Activated T-cell treated with anti-CD3 and anti-CD28 coated beads, Interleukin-2, amount 50 U/mL, for 4 hours (primary cell): ENCODE results near the gene FAM83F. TPM values are rescaled to one million over a fixed set of nuclear protein-coding genes. Genes with fewer than 3 reads are reported as not detected.
A peak's percentile ranks its signal among the peaks of the same experiment; 100 is the strongest.

Experiments
- ATAC-seq, 2 donors: fragments of 200-7000 bp; cut with Tn5 transposase; one replicate each; pipeline ENCODE4 v1.10.0; 2021
- DNase-seq: peaks from one replicate; pipeline ENCODE4 v3.0.0-alpha.2; 2020
- H3K27me3 Mint-ChIP-seq: one replicate; pipeline ENCODE4 v1.8.0; 2021; ENCODE audit warnings: low read depth, mixed read lengths
- H3K36me3 Mint-ChIP-seq: one replicate; pipeline ENCODE4 v1.8.0; 2022; ENCODE audit warnings: mixed read lengths; ENCODE audit not compliant: insufficient read depth
- H3K4me1 Mint-ChIP-seq: one replicate; pipeline ENCODE4 v1.8.0; 2021; ENCODE audit warnings: low read depth, mixed read lengths
- H3K4me3 Mint-ChIP-seq: one replicate; pipeline ENCODE4 v1.8.0; 2021; ENCODE audit warnings: mild to moderate bottlenecking, moderate library complexity, mixed read lengths
- H3K9me3 Mint-ChIP-seq: one replicate; pipeline ENCODE4 v1.8.0; 2021; ENCODE audit warnings: mixed read lengths
- total RNA-seq, 3 donors: library from RNA; stranded (reverse); gene quantifications; one replicate each; pipeline ENCODE4 v1.2.1, GENCODE V29; 2021

The FAM83F gene
- total RNA-seq, 3 donors from 2014 or later, result 1.4 to 2.1 (median 2.0) TPM

GRCh38 chr22:40055143-40055883 is 60.6 kb downstream of the FAM83F start:
- ATAC-seq (peak; percentile 90 to 91), DNase-seq (no peak)
- Mint-ChIP-seq H3K9me3 (no peaks in the 10 kb centered on the region), H3K4me3 (peak overlapping the region; percentile 70), H3K36me3 (no peaks in the 10 kb centered on the region), H3K27me3 (no peaks in the 10 kb centered on the region), H3K4me1 (peaks cover 80% of the 10 kb centered on the region)

GRCh38 chr22:40056154-40056553 is 61.4 kb downstream of the FAM83F start:
- peaks cover 74% of the 10 kb centered on the region for H3K4me1 Mint-ChIP-seq
- no peaks in the 10 kb centered on the region for H3K9me3 Mint-ChIP-seq
- DNase-seq, result no peak
- no peaks in the 10 kb centered on the region for H3K27me3 Mint-ChIP-seq
- ATAC-seq, result no peak
- no peaks in the 10 kb centered on the region for H3K36me3 Mint-ChIP-seq
- H3K4me3 Mint-ChIP-seq, result peak overlapping the region; percentile 70

- no peaks in the 10 kb centered on the region for H3K36me3 Mint-ChIP-seq
- ATAC-seq, result no peak
- H3K27me3 Mint-ChIP-seq, result no peaks in the 10 kb centered on the region
- no peak for DNase-seq
- no peak overlapping the region for H3K4me3 Mint-ChIP-seq
- no peaks in the 10 kb centered on the region for H3K9me3 Mint-ChIP-seq
- peaks cover 71% of the 10 kb centered on the region for H3K4me1 Mint-ChIP-seq
Measured at GRCh38 chr22:40056559-40056958, 61.8 kb downstream of the FAM83F start.

GRCh38 chr22:40057652-40058051 is 62.9 kb downstream of the FAM83F start:
- DNase-seq (no peak), ATAC-seq (no peak)
- no peaks in the 10 kb centered on the region for H3K9me3 Mint-ChIP-seq
- H3K4me1 Mint-ChIP-seq, result peaks cover 65% of the 10 kb centered on the region
- H3K27me3 Mint-ChIP-seq, result no peaks in the 10 kb centered on the region
- H3K4me3 Mint-ChIP-seq, result peak overlapping the region; percentile 20
- no peaks in the 10 kb centered on the region for H3K36me3 Mint-ChIP-seq

GRCh38 chr22:40058265-40058664 is 63.5 kb downstream of the FAM83F start:
- peak; percentile 15 for DNase-seq
- H3K4me1 Mint-ChIP-seq, result peaks cover 65% of the 10 kb centered on the region
- ATAC-seq, result peak; percentile 31 to 38

GRCh38 chr22:40065981-40066380 is 71.2 kb downstream of the FAM83F start:
- DNase-seq (no peak), ATAC-seq (no peak)
- H3K36me3 Mint-ChIP-seq, result no peaks in the 10 kb centered on the region
- peaks cover 65% of the 10 kb centered on the region for H3K4me1 Mint-ChIP-seq
- no peaks in the 10 kb centered on the region for H3K27me3 Mint-ChIP-seq
- H3K4me3 Mint-ChIP-seq, result no peak overlapping the region
- no peaks in the 10 kb centered on the region for H3K9me3 Mint-ChIP-seq

More at GRCh38 chr22:40058265-40058664, 63.5 kb downstream of the FAM83F start:
- Mint-ChIP-seq H3K27me3 (no peaks in the 10 kb centered on the region), H3K36me3 (no peaks in the 10 kb centered on the region), H3K4me3 (peak overlapping the region; percentile 1), H3K9me3 (no peaks in the 10 kb centered on the region)

- H3K9me3 Mint-ChIP-seq, result no peaks in the 10 kb centered on the region
- no peak overlapping the region for H3K4me3 Mint-ChIP-seq
- no peaks in the 10 kb centered on the region for H3K36me3 Mint-ChIP-seq
- no peak for DNase-seq
- H3K27me3 Mint-ChIP-seq, result no peaks in the 10 kb centered on the region
- H3K4me1 Mint-ChIP-seq, result peaks cover 75% of the 10 kb centered on the region
- no peak for ATAC-seq
Measured at GRCh38 chr22:40067639-40068038, 72.9 kb downstream of the FAM83F start.

GRCh38 chr22:40070701-40071100 is 75.9 kb downstream of the FAM83F start:
- Mint-ChIP-seq H3K4me1 (peaks cover 67% of the 10 kb centered on the region), H3K27me3 (no peaks in the 10 kb centered on the region), H3K9me3 (no peaks in the 10 kb centered on the region), H3K36me3 (no peaks in the 10 kb centered on the region), H3K4me3 (no peak overlapping the region)
- ATAC-seq (peak in 1 of 2 donors; percentile 56), DNase-seq (no peak)

- Mint-ChIP-seq H3K4me1 (peaks cover 68% of the 10 kb centered on the region), H3K4me3 (no peak overlapping the region), H3K36me3 (no peaks in the 10 kb centered on the region), H3K27me3 (no peaks in the 10 kb centered on the region), H3K9me3 (no peaks in the 10 kb centered on the region)
- no peak for DNase-seq
- no peak for ATAC-seq
Measured at GRCh38 chr22:40071720-40072119, 77.0 kb downstream of the FAM83F start.

- H3K4me1 Mint-ChIP-seq, result peaks cover 49% of the 10 kb centered on the region
- H3K4me3 Mint-ChIP-seq, result peak overlapping the region; percentile 56
Measured at GRCh38 chr22:40076702-40077645, 82.2 kb downstream of the FAM83F start.

GRCh38 chr22:40077646-40078016 is 82.9 kb downstream of the FAM83F start:
- Mint-ChIP-seq H3K4me3 (no peak overlapping the region), H3K27me3 (no peaks in the 10 kb centered on the region), H3K4me1 (peaks cover 47% of the 10 kb centered on the region), H3K9me3 (no peaks in the 10 kb centered on the region), H3K36me3 (peaks cover 2% of the 10 kb centered on the region)
- ATAC-seq (peak in 1 of 2 donors; percentile 10), DNase-seq (no peak)

More at GRCh38 chr22:40076702-40077645, 82.2 kb downstream of the FAM83F start:
- peak; percentile 48 to 54 for ATAC-seq
- Mint-ChIP-seq H3K9me3 (no peaks in the 10 kb centered on the region), H3K36me3 (peaks cover 2% of the 10 kb centered on the region), H3K27me3 (no peaks in the 10 kb centered on the region)
- no peak for DNase-seq

- Mint-ChIP-seq H3K27me3 (no peaks in the 10 kb centered on the region), H3K9me3 (no peaks in the 10 kb centered on the region), H3K36me3 (peaks cover 2% of the 10 kb centered on the region), H3K4me3 (no peak overlapping the region), H3K4me1 (peaks cover 36% of the 10 kb centered on the region)
- DNase-seq (no peak), ATAC-seq (no peak)
Measured at GRCh38 chr22:40081662-40082061, 86.9 kb downstream of the FAM83F start.

- no peak for ATAC-seq
- no peak for DNase-seq
- Mint-ChIP-seq H3K4me3 (no peak overlapping the region), H3K36me3 (peaks cover 2% of the 10 kb centered on the region), H3K27me3 (no peaks in the 10 kb centered on the region), H3K4me1 (peaks cover 36% of the 10 kb centered on the region), H3K9me3 (no peaks in the 10 kb centered on the region)
Measured at GRCh38 chr22:40082184-40082583, 87.4 kb downstream of the FAM83F start.

GRCh38 chr22:40083794-40084193 is 89.0 kb downstream of the FAM83F start:
- H3K27me3 Mint-ChIP-seq, result no peaks in the 10 kb centered on the region
- peaks cover 38% of the 10 kb centered on the region for H3K4me1 Mint-ChIP-seq
- no peak for DNase-seq
- H3K4me3 Mint-ChIP-seq, result no peak overlapping the region
- H3K9me3 Mint-ChIP-seq, result no peaks in the 10 kb centered on the region
- peaks cover 2% of the 10 kb centered on the region for H3K36me3 Mint-ChIP-seq
- no peak for ATAC-seq
